GM19238 (cell line): Measurements from ENCODE around the gene PLEKHD1.

ENCODE experiments used
- DNase-seq: peaks from one replicate; pipeline ENCODE4 v3.0.0; 2011; ENCODE audit warnings: low spot score; ENCODE audit not compliant: insufficient read length

Gene PLEKHD1

GRCh38 chr14:69518289-69519101 lies 34.0 kb downstream of the PLEKHD1 start:
- no peak for DNase-seq

- DNase-seq = no peak
Observed at GRCh38 chr14:69519204-69520100, 34.9 kb downstream of the PLEKHD1 start.

GRCh38 chr14:69522026-69522425 lies 37.5 kb downstream of the PLEKHD1 start:
- no peak for DNase-seq

- DNase-seq = no peak
Observed at GRCh38 chr14:69525896-69526295, 41.4 kb downstream of the PLEKHD1 start.

DNA sequence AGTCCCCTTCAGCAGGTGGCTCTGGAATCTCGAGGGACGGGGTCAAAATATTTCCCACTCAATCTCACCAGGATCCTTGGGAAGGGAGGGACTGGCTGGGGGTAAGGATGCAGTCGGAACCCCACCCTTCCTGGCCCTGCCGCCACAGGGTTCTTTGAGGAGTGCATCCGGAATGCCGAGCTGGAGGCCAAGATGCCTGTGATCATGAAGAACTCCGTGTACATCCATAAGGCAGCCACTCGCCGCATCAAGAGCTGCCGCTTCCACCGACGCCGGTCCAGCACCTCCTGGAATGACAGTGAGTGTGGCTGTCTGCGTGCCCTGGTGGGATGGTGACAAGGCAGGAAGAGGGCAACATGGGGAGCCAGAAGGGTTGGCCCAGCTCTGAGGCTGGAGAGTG lies 43.1 kb downstream of the PLEKHD1 start:
- no peak for DNase-seq

DNA sequence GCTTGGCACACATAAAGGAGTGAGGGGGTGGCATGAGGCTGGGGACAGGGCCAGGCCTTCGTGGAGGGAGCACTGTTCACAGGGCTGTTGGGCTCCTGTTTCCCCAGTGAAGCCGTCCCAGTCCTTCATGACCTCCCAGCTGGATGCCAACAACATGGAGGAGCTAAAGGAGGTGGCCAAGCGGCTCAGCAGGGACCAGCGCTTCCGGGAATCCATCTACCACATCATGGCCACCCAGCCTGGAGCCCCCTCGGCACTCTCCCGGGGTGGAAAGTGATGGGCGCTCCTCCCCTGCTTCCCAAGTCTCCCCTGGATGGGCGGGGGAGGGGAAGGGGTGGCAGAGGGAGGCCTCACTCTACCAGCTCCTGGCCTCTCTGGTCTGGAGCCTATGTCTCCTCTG lies 43.6 kb downstream of the PLEKHD1 start:
- no peak for DNase-seq

DNA sequence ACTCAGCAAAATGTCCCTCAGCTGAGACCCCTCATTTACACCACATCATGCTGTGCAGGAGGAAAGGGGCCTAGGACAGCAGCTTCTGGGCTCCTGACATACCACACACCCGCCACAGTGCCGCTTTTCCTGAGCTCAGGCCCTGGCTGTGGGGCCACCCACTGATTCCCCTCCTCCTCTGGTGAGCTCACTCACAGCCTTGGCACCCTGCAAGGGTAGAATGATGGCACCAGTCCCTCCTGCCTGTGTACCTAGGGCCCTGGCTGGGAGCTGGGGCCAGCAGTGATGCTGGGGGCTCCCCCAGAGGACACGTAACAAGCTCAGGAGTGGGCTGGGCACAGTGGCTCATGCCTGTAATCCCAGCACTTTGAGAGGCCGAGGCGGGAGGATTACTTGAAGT lies 44.4 kb downstream of the PLEKHD1 start:
- no peak for DNase-seq

DNA sequence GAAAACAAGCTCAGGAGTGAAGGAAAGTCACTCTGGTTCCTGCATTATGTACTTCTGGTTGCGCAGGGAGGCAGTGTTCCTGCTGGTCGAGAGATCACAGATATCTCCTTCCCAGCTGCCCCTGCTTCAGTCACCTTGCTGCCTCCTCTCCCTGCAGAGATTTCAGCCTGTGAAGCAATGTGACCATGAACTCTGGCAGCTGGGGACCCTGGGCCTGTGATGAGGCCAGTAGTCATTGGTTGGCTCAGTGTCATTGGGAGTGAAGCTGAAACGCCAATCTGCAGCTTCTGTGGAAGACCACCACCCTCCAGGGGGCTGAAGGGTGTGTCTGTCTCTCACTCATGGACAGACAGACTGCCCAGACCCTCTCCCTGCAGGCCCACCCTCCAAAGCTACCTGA lies 45.0 kb downstream of the PLEKHD1 start:
- no peak for DNase-seq

DNA sequence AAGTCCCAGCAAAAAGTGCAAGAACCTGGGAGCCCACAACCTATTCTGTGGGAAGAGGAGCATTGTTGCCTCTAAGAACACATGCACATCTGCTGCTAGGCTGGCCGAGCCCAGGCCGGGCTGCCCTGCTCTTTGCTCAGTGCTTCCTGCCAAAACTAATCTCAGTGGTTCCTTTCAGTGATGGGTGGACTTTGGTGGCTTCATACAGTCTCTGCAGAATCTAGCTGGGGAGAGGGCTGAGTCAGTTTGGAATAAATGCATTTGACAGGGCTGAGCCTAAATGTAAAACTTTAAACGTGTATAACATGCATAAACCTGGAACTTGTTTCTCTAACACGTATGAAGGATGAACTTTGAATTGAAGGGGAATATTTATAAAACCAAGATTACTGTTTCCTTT lies 45.6 kb downstream of the PLEKHD1 start:
- DNase-seq = no peak

DNA sequence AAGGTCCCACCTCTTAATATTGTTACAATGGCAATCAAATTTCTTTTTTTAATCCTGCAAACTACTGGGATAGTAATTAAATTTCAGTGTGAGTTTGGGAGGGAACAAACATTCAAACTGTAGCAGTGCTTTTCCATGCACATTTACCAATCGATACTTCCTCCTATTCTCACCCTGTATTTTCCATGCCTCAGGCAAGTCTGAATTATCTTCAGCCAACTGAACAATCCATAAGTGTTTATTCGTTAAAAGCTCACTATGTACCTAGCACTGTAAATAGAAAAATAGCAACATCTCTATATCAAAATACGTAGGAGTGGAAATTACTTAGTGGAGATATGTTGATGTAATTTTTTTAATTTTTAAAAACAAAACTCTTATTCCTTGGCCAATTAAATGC lies 46.6 kb downstream of the PLEKHD1 start:
- no peak for DNase-seq

- DNase-seq = no peak
Observed at GRCh38 chr14:69532561-69533340, 48.2 kb downstream of the PLEKHD1 start.

DNA sequence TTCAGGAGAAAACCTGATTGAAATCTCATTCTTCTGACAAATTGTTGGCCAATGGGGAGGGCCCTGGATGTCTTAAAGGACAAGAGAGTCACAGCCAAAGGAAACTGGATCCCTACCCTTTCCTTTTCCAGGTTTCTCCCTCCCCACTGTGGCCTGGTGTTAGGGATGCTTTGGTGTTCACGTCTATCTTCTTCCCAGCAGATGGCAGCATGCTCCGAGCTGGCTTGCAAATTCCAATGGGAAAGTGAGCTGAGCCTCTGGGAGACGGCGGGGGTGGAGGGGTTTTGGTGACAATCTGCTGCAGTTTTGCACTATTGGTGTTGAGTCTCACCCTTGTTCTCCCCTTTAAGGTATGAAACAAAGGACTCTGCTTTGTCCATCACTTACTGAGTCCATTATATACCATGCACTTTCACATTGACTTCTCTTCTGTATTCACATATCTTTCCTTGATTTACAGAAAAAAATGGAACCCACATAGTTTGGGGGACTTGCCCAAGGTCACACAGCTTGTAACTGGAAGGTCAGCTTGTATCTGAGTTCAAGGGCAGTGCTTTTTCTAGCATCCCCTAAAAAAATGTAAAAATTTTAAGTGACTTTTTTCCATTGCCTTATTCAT lies 50.8 kb downstream of the PLEKHD1 start:
- DNase-seq = no peak

- no peak for DNase-seq
Observed at GRCh38 chr14:69536971-69537370, 52.4 kb downstream of the PLEKHD1 start.

- no peak for DNase-seq
Observed at GRCh38 chr14:69537900-69538299, 53.4 kb downstream of the PLEKHD1 start.

DNA sequence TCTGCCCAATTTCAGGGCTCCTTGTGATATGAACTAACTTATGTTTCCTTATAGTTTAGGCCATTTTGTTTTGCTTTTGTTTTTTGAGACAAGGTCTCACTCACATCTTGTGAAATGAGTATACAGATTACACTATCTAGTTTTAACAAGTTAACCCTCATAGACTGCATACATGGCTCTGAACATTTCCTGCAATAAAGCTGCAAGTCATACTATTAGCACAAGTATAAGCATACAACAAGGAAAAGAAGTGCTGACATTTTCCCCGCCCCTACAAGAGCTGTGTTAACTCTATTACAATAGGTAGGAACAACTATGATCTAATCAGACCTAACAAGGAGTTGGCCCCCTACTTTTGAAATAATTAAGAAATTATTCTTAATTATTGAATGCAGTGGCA lies 54.2 kb downstream of the PLEKHD1 start:
- no peak for DNase-seq

GRCh38 chr14:69539631-69540410 lies 55.3 kb downstream of the PLEKHD1 start:
- DNase-seq = no peak

GRCh38 chr14:69540654-69541335 lies 56.3 kb downstream of the PLEKHD1 start:
- no peak for DNase-seq

DNA sequence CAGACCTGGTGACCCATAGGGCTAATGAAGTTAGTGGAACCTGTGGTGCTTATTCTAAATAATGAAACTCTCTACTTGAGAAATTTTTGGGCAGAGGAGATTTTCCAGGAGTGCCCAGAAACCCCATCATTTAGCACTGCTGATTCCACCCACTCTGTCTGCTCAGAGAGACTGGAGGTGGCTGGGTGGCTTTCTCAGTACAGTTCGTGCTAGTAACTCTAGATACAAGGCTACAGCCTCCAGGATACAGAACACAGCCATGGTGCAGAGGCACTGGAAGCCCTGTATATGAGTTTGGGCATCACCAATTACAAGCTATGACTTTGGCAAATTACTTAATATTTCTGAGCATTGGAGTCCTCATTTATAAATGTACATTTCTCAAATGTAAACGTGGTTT lies 57.8 kb downstream of the PLEKHD1 start:
- DNase-seq = no peak

DNA sequence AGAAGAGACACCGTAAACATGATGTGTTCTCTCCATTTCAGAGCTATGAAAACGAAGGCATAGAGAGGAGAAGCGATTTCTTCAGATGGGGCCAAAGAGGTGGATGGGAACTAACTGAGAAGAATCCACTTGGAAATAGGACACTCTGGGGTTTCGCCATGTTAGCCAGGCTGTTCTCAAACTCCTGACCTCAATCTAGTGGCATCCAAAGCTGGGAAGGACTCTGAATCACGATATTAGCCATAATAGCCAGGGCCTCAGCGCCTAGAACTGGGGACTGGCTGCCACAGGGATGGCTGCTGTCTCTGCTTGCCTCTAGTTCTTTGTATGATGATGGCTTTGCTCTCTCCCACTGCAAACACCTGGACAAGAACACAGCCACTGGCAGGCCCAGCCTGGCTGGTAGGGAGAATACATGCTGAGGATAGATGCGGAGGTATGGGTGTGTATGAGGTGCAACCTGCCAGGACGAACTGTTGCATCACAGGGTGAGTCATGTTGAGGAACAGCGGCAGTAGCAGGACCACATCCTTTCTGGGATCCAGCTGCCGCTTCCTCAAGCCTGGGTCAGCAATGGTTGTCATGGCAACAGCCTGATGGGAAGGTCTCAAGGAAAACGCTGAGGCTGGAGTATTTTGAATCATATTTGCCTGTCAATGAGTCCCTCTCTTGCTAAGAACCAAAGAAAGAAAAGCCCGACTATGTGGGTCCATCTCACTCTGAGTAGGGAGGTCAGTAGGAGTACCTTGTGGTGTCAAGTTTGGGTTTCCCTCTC lies 59.0 kb downstream of the PLEKHD1 start:
- DNase-seq = no peak
